BJ (cell line): ENCODE data around the gene ARAP1. TPM values are rescaled to one million over a fixed set of nuclear protein-coding genes. Genes with fewer than 3 reads are reported as not detected.

Experiments used
- CTCF ChIA-PET: fragments of 350-600 bp; formaldehyde crosslinking; extraction: SDS; loops from one replicate; lab custom pipeline; 2021; ENCODE audit warnings: antibody characterized with exemption, inconsistent platforms; lab: Yijun Ruan, JAX
- POLR2A ChIA-PET: fragments of 300-600 bp; sonication (Branson Sonifier 250); formaldehyde crosslinking; extraction: SDS; loops from one replicate; lab custom pipeline; 2021; ENCODE audit warnings: antibody characterized with exemption; lab: Charles Lee
- DNase-seq: peaks from one replicate; pipeline ENCODE4 v3.0.0-alpha.2; 2011; ENCODE audit warnings: low read depth
- H3K27me3 ChIP-seq: 2 replicates; pipeline ENCODE4 v1.6.0; 2011; ENCODE audit warnings: low read length; ENCODE audit not compliant: control insufficient read depth, insufficient read depth
- H3K36me3 ChIP-seq: 2 replicates; pipeline ENCODE4 v1.5.1; 2011; ENCODE audit warnings: low read length; ENCODE audit not compliant: control insufficient read depth, insufficient read depth
- H3K4me3 ChIP-seq: 2 replicates; pipeline ENCODE4 v1.5.1; 2011; ENCODE audit warnings: low read depth, mild to moderate bottlenecking, control low read depth, low read length
- polyA plus RNA-seq: library from polyadenylated mRNA; depleted of rRNA; stranded (reverse); fragments of >200 nt; gene quantifications from 2 replicates; pipeline ENCODE4 v1.2.3, GENCODE V29; 2011
- TF ChIP-seq, protein P1 (sequence below): IDR thresholded peaks from 2 replicates; pipeline ENCODE4 v1.5.1; 2011; ENCODE audit warnings: low read depth, mild to moderate bottlenecking, control low read depth, inconsistent platforms, low read length, moderate library complexity; ENCODE audit not compliant: insufficient read depth

The ARAP1 gene
- polyA plus RNA-seq, 1 experiment: 74.5 TPM

GRCh38 chr11:72736452-72737069 is 15.6 kb downstream of the ARAP1 start:
- TF ChIP-seq, protein P1, sequence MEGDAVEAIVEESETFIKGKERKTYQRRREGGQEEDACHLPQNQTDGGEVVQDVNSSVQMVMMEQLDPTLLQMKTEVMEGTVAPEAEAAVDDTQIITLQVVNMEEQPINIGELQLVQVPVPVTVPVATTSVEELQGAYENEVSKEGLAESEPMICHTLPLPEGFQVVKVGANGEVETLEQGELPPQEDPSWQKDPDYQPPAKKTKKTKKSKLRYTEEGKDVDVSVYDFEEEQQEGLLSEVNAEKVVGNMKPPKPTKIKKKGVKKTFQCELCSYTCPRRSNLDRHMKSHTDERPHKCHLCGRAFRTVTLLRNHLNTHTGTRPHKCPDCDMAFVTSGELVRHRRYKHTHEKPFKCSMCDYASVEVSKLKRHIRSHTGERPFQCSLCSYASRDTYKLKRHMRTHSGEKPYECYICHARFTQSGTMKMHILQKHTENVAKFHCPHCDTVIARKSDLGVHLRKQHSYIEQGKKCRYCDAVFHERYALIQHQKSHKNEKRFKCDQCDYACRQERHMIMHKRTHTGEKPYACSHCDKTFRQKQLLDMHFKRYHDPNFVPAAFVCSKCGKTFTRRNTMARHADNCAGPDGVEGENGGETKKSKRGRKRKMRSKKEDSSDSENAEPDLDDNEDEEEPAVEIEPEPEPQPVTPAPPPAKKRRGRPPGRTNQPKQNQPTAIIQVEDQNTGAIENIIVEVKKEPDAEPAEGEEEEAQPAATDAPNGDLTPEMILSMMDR: no peak
- H3K36me3 ChIP-seq: no peaks in the 10 kb centered on the region
- no peak overlapping the region for H3K4me3 ChIP-seq
- DNase-seq: no peak
- POLR2A ChIA-PET: interaction anchor here (0.6 kb wide), 1 partner anchor 10 kb away, joined by 5 read pairs; no protein-coding TSS in a partner anchor
- no peaks in the 10 kb centered on the region for H3K27me3 ChIP-seq
- CTCF ChIA-PET: interaction anchor here (1.2 to 2.0 kb wide), 4 partner anchors 8 to 58 kb away, joined by 3 to 7 read pairs (median 6); partner anchors contain the start of gene STARD10

DNA sequence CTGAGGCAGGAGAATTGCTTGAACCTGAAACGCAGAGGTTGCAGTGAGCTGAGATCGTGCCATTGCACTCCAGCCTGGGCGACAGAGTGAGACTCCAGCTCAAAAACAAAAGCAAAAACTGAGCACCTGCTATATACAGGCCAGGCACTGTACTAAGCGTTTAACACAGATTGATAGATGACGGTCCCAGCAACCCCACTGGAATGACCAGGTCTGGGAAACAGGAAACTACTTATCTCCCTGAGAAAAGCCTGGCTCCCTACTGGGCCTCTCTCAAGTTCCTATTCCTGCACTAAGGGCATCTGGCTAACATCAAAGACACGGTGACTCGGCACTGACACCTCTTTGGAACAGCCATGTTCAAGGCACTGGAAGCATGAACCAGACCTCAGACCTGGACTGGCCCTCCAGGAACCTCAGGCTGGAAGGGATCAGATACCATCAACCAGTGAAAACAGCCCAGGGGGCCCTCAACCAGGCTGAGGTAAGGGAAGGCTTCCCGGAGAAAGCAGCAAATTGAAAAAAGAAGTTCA is 16.6 kb downstream of the ARAP1 start:
- no peaks in the 10 kb centered on the region for H3K36me3 ChIP-seq
- TF ChIP-seq, protein P1: no peak
- H3K27me3 ChIP-seq: no peaks in the 10 kb centered on the region
- no peak for DNase-seq
- POLR2A ChIA-PET: no interaction called here
- H3K4me3 ChIP-seq: no peak overlapping the region
- CTCF ChIA-PET: interaction anchor here (1.9 to 2.6 kb wide), 2 partner anchors 10 to 59 kb away, joined by 4 to 21 read pairs; no protein-coding TSS in a partner anchor

DNA sequence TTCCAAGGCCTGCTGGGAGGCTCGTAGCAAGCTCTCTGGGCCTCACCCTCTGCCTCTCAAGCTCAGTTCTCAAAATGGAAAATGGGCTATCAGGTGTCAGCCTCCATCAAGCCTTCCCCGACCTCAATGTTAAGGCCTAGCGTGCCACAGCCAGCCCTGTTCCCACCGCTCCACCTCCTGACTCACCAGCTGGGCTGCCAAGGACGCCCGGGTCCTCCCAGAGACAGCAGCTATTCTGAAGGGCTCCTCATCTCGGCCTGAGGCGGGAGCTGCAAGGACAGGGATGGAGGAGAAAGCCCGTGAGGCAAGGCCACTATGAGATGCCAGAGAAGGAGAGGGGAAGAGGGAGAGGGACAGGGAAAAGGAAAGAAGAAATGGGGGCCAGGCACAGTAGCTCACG is 19.9 kb downstream of the ARAP1 start:
- no peak for DNase-seq
- ChIA-PET CTCF (interaction anchor here (1.3 to 14.8 kb wide), 2 partner anchors 8 to 61 kb away, joined by 3 to 139 read pairs; partner anchors contain the start of gene STARD10), POLR2A (no interaction called here)
- Histone ChIP-seq H3K4me3 (no peak overlapping the region), H3K36me3 (no peaks in the 10 kb centered on the region), H3K27me3 (no peaks in the 10 kb centered on the region)
- TF ChIP-seq, protein P1: no peak

- CTCF ChIA-PET: interaction anchor here (1.0 to 14.8 kb wide), 2 partner anchors 63 to 82 kb away, joined by 3 to 139 read pairs; partner anchors contain the start of gene STARD10
- TF ChIP-seq, protein P1: no peak
- POLR2A ChIA-PET: no interaction called here
- Histone ChIP-seq H3K36me3 (no peaks in the 10 kb centered on the region), H3K27me3 (no peaks in the 10 kb centered on the region), H3K4me3 (no peak overlapping the region)
- no peak for DNase-seq
Observed at GRCh38 chr11:72730737-72731136, 21.5 kb downstream of the ARAP1 start.

- Histone ChIP-seq H3K27me3 (no peaks in the 10 kb centered on the region), H3K4me3 (no peak overlapping the region), H3K36me3 (no peaks in the 10 kb centered on the region)
- CTCF ChIA-PET: interaction anchor here (1.1 to 14.8 kb wide), 2 partner anchors 37 to 63 kb away, joined by 3 to 139 read pairs; partner anchors contain the start of gene STARD10
- TF ChIP-seq, protein P1: no peak
- no peak for DNase-seq
- POLR2A ChIA-PET: no interaction called here
Observed at GRCh38 chr11:72730243-72730642, 22.0 kb downstream of the ARAP1 start.
